ENCODE data around the gene DGKG. TPM values are rescaled to one million over a fixed set of nuclear protein-coding genes. Genes with fewer than 3 reads are reported as not detected.

Gene DGKG
- total RNA-seq, 2 experiments from 2014 or later = not detected

DNA sequence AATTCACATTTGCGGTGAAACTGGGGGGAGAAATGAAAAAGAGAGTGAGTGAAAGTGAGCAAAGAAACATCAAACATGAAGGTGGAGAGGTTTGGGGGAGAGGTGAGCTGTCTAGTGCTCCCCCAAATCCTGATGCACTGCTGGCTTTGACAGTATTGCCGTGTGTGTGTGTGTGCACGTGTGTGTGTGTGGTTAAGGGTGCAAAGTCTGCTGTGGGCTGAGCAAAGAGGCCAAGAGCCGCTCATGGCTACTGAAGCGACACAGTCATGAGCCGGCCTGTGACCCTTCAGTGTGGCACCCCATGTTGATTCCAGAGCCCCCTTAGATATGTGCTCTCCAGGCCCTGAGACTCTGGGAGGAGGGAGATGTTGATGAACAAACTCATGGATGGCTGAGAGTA, 94.3 kb downstream of the DGKG start:
- intact Hi-C loops (cut with DNase I, micrococcal nuclease) = loop anchor here in 1 of 2 experiments (5.0 kb wide), 1 partner anchor 555 kb away; no protein-coding TSS in a partner anchor
- H3K4me1 Mint-ChIP-seq (ENCODE audit: low read depth) = no peaks in the 10 kb centered on the region
- no peaks in the 10 kb centered on the region for H3K4me1 ChIP-seq (ENCODE audit: insufficient read depth, low read length)
- no peak overlapping the region for H3K27ac ChIP-seq (ENCODE audit: low read depth in 1 of 2, low read length in 2 of 2)
- H3K36me3 Mint-ChIP-seq (ENCODE audit: low read depth) = no peaks in the 10 kb centered on the region
- H3K4me3 ChIP-seq (ENCODE audit: low read length) = no peak overlapping the region
- no peak overlapping the region for H3K27ac Mint-ChIP-seq
- H3K9me3 Mint-ChIP-seq = no peaks in the 10 kb centered on the region
- ChIA-PET POLR2A (no interaction called here), CTCF (no interaction called here)
- ATAC-seq (ENCODE audit: poor library complexity) (no peak), DNase-seq (no peak)
- H3K27me3 ChIP-seq (ENCODE audit: control insufficient read depth in 1 of 2, insufficient read depth in 2 of 2, low read length in 2 of 2) = no peaks in the 10 kb centered on the region
- TF ChIP-seq, protein P1, sequence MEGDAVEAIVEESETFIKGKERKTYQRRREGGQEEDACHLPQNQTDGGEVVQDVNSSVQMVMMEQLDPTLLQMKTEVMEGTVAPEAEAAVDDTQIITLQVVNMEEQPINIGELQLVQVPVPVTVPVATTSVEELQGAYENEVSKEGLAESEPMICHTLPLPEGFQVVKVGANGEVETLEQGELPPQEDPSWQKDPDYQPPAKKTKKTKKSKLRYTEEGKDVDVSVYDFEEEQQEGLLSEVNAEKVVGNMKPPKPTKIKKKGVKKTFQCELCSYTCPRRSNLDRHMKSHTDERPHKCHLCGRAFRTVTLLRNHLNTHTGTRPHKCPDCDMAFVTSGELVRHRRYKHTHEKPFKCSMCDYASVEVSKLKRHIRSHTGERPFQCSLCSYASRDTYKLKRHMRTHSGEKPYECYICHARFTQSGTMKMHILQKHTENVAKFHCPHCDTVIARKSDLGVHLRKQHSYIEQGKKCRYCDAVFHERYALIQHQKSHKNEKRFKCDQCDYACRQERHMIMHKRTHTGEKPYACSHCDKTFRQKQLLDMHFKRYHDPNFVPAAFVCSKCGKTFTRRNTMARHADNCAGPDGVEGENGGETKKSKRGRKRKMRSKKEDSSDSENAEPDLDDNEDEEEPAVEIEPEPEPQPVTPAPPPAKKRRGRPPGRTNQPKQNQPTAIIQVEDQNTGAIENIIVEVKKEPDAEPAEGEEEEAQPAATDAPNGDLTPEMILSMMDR (IDR thresholded peaks at IDR 0.05) = no peak
- no peaks in the 10 kb centered on the region for H3K27me3 Mint-ChIP-seq
- H3K9me3 ChIP-seq (ENCODE audit: control insufficient read depth in 1 of 2, insufficient read depth in 1 of 2, low read length in 2 of 2) = no peaks in the 10 kb centered on the region
- no peak overlapping the region for H3K4me3 Mint-ChIP-seq
- no peaks in the 10 kb centered on the region for H3K36me3 ChIP-seq (ENCODE audit: insufficient read depth, low read length)

DNA sequence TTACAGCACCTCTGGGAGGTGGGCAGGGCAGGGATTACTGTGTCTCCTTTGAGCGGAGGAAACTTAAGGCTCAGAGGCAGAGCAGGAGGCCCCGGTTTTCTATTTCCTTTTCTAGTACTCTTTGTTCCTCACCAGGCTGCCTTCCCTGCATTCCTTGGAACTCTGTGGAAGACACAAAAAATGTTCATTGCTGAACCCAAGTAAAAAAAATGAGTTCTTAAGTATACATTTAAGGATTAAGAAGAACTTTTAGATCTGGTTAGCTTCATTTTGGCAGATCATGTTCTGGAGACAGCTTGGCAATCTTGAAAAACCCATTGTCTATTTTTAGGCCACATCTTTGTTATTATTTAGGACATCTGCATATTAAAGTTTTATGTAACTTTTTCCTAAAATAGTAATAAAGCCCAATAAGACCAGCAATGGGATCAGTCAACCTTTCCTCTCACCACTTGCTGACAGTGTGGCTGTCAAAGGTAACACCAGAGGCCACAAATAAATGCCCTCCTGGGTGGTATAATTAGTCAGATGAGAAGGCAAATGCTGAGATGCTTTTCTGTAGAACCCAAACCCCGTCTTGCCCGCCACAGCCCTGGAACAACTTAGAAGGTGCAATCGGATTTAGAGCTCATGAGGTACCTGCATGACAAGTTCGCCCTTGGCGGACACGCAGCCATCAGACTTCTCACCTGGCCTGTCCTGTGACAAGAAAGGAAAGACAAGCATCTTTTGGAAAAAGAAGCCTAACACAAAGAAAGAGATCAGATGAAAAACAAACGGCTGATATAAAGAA, 97.2 kb downstream of the DGKG start:
- H3K27ac Mint-ChIP-seq = no peak overlapping the region
- H3K36me3 Mint-ChIP-seq (ENCODE audit: low read depth) = no peaks in the 10 kb centered on the region
- DNase-seq = no peak
- no peaks in the 10 kb centered on the region for H3K9me3 ChIP-seq (ENCODE audit: control insufficient read depth in 1 of 2, insufficient read depth in 1 of 2, low read length in 2 of 2)
- H3K36me3 ChIP-seq (ENCODE audit: insufficient read depth, low read length) = no peaks in the 10 kb centered on the region
- H3K4me3 ChIP-seq (ENCODE audit: low read length) = no peak overlapping the region
- TF ChIP-seq, protein P1 (IDR thresholded peaks at IDR 0.05) = no peak
- CTCF ChIA-PET = interaction anchor here (0.7 to 1.1 kb wide), 2 partner anchors 241 to 990 kb away, joined by 3 to 4 read pairs; no protein-coding TSS in a partner anchor
- no peaks in the 10 kb centered on the region for H3K27me3 Mint-ChIP-seq
- H3K4me3 Mint-ChIP-seq = no peak overlapping the region
- intact Hi-C loops (cut with DNase I, micrococcal nuclease) = loop anchor here in 1 of 2 experiments (5.0 kb wide), 2 partner anchors 547 to 557 kb away; no protein-coding TSS in a partner anchor
- H3K4me1 Mint-ChIP-seq (ENCODE audit: low read depth) = no peaks in the 10 kb centered on the region
- no peaks in the 10 kb centered on the region for H3K27me3 ChIP-seq (ENCODE audit: control insufficient read depth in 1 of 2, insufficient read depth in 2 of 2, low read length in 2 of 2)
- H3K9me3 Mint-ChIP-seq = no peaks in the 10 kb centered on the region
- no peak for ATAC-seq (ENCODE audit: poor library complexity)
- H3K4me1 ChIP-seq (ENCODE audit: insufficient read depth, low read length) = peaks cover 1% of the 10 kb centered on the region
- no peak overlapping the region for H3K27ac ChIP-seq (ENCODE audit: low read depth in 1 of 2, low read length in 2 of 2)
- POLR2A ChIA-PET = no interaction called here

DNA sequence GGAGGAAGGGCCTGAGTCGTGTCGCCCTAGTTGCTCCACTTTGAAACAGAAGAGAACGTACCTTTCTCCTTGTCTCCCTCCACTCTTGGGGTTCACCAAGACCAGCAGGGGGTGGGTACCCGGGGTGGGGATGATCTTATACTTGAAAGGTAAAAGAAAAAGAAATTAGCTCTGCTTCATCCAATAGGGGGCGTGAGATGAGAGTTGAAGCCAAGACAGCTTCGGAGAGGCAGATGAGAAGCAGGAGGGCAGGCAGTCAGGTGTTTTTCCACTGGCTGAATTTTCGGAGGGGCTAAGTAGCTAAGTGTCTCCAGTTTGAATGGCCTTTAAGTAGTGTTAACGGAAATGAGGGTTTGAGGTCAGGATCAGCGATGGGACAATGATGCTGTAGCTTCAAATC, 100.4 kb downstream of the DGKG start:
- Mint-ChIP-seq H3K27ac (no peak overlapping the region), H3K4me3 (no peak overlapping the region), H3K9me3 (no peaks in the 10 kb centered on the region), H3K4me1 (ENCODE audit: low read depth) (peaks cover 5% of the 10 kb centered on the region), H3K36me3 (ENCODE audit: low read depth) (no peaks in the 10 kb centered on the region), H3K27me3 (no peaks in the 10 kb centered on the region)
- intact Hi-C loops (cut with DNase I, micrococcal nuclease) = loop anchor here in 1 of 2 experiments (5.0 kb wide), 1 partner anchor 551 kb away; no protein-coding TSS in a partner anchor
- TF ChIP-seq, protein P1 (IDR thresholded peaks at IDR 0.05) = no peak
- no peaks in the 10 kb centered on the region for H3K36me3 ChIP-seq (ENCODE audit: insufficient read depth, low read length)
- no peaks in the 10 kb centered on the region for H3K9me3 ChIP-seq (ENCODE audit: control insufficient read depth in 1 of 2, insufficient read depth in 1 of 2, low read length in 2 of 2)
- H3K27me3 ChIP-seq (ENCODE audit: control insufficient read depth in 1 of 2, insufficient read depth in 2 of 2, low read length in 2 of 2) = no peaks in the 10 kb centered on the region
- CTCF ChIA-PET = interaction anchor here (0.9 kb wide), 1 partner anchor 283 kb away, joined by 3 read pairs; the partner anchor contains the start of gene CRYGS
- H3K4me1 ChIP-seq (ENCODE audit: insufficient read depth, low read length) = peaks cover 9% of the 10 kb centered on the region
- ATAC-seq (ENCODE audit: poor library complexity) (no peak), DNase-seq (no peak)
- no peak overlapping the region for H3K4me3 ChIP-seq (ENCODE audit: low read length)
- POLR2A ChIA-PET = no interaction called here
- H3K27ac ChIP-seq (ENCODE audit: low read depth in 1 of 2, low read length in 2 of 2) = no peak overlapping the region
